Skeletal muscle cell (primary cell): Measurements from ENCODE around the gene PLXNA2.

Experiments
- DNase-seq: peaks from one replicate; pipeline ENCODE4 v3.0.0-alpha.2; 2010; ENCODE audit warnings: low read depth
- H3K4me3 ChIP-seq: 2 replicates; pipeline ENCODE4 v1.5.1; 2011; ENCODE audit warnings: low read depth, mild to moderate bottlenecking, control low read depth, low read length, moderate library complexity

The PLXNA2 gene

DNA sequence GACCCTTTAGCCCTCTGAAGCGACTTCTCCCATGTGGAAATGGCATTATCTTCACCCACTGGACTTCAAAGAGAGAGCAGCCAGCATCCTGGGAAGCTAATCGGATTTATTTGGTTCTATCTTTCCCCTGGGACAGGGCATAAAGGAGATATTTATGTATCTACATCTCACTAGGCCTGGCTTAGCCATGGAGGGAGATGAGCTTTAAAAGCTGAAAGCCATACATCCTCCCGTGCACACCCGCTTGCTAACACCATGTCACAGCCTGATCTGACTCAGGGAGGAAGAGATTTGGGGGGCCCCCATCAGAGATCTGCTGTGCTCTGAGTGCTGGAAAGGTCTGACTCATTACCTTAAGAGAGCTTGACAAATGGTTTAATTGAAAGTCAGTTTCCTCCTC lies 155.9 kb downstream of the PLXNA2 start:
- H3K4me3 ChIP-seq: no peak overlapping the region
- no peak for DNase-seq

- peak overlapping the region; percentile 5 for H3K4me3 ChIP-seq
These were observed 158.3 kb downstream of the PLXNA2 start for GRCh38 chr1:208085655-208086515.

GRCh38 chr1:208084764-208085163 lies 159.4 kb downstream of the PLXNA2 start:
- H3K4me3 ChIP-seq: no peak overlapping the region
- DNase-seq: no peak

More at GRCh38 chr1:208085655-208086515, 158.3 kb downstream of the PLXNA2 start:
- no peak for DNase-seq

DNA sequence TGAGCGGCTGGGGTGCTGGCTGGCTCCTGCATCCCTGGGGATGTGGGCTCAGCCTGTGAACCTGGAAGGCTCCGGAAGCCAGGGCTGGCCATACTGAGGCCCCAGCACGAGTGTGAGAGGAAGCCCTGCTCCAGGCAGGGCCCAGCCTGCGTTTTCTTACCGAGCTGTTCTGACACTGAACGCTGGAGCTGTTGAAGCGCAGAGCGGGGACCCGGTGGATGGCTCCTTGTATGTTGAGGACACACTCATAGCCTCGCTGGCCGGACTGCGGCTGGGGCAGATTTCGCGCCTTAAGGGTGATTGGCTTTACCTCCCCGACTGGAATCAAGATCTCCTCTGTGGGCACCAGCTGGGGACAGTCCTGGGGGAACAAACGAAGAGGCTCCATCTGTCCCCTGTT lies 160.0 kb downstream of the PLXNA2 start:
- no peak overlapping the region for H3K4me3 ChIP-seq
- DNase-seq: no peak

DNA sequence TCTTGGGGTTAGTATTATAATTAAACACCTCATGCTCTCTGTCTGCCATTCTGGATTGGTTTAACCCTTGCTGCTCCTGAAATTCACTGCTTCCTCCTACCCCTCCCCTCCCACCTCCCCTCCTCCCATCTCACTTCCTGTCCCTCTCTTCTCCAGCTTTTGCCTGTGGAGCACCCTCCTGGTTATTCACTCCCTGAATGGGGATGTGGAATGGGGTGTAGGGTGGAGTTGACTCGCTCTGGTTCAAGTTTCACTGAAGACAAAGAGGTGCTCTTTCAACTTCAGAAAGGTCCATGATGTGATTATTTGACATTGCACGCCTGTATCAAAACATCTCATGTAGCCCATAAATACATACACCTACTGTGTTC lies 160.5 kb downstream of the PLXNA2 start:
- H3K4me3 ChIP-seq: no peak overlapping the region
- no peak for DNase-seq

- no peak overlapping the region for H3K4me3 ChIP-seq
- no peak for DNase-seq
These were observed 161.0 kb downstream of the PLXNA2 start for GRCh38 chr1:208083016-208083714.

DNA sequence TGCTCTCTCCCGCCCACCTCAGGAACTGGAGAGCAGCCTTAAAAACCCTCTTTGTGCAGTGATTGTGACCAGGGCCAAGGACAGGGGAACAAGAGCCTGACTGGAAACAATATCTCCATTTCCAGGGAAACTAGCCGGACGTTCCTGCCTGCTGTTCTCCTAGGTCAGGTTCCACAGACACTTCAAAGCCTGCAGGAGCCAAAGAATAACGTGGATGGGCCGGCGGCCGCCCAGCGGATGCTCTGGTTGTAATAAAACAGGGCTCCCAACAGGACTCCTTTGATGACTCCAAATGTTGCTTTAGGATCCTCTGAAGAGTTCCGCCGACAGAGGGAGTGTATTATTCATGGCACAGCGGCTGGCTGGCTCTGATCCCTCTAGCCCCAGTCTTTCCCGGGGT lies 162.2 kb downstream of the PLXNA2 start:
- H3K4me3 ChIP-seq: no peak overlapping the region
- DNase-seq: no peak

DNA sequence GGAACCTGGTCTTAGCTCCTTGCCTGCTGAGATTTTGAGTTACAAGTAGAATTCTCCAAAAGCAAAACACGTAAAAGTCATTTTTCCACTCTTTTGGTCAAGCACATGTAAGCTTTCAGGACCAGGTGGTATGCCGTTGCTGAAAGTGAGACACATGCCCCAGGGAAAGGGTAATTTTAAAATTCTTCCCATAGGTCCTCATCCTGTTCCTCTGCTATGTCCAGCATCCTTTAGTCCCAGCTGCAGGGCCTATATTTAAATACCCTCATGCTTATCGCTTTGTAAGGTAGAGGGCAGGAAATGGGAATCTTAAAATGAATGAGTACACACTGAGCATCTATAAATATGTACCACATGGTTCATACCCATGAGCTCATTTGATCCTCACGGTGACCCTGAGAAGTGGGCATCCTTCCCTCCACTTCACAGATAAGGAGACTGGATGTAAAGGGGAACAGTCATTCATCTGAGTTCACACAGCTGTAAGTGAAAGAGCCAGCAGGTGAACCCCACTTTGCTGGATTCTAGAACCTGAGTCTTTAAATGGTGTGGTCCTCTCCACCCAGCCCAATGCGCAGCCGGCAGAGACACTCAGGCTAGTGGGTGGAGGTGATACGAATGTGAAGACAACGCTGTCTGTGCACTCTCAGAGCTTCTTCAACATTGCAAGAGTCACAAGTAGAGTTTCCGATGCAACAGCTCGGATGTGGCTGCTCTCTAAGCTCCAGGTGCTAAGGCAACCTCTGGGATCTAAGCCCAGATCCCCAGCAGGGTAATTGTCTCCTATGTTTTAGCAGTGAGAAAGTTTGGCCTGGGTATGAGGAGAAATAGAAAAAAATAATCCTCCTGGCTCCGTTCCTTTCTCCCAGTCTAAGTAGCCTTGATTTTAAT lies 163.5 kb downstream of the PLXNA2 start:
- no peak overlapping the region for H3K4me3 ChIP-seq
- no peak for DNase-seq

- H3K4me3 ChIP-seq: no peak overlapping the region
- DNase-seq: no peak
These were observed 165.0 kb downstream of the PLXNA2 start for GRCh38 chr1:208079161-208079560.

GRCh38 chr1:208078752-208079151 lies 165.4 kb downstream of the PLXNA2 start:
- H3K4me3 ChIP-seq: no peak overlapping the region
- DNase-seq: no peak

DNA sequence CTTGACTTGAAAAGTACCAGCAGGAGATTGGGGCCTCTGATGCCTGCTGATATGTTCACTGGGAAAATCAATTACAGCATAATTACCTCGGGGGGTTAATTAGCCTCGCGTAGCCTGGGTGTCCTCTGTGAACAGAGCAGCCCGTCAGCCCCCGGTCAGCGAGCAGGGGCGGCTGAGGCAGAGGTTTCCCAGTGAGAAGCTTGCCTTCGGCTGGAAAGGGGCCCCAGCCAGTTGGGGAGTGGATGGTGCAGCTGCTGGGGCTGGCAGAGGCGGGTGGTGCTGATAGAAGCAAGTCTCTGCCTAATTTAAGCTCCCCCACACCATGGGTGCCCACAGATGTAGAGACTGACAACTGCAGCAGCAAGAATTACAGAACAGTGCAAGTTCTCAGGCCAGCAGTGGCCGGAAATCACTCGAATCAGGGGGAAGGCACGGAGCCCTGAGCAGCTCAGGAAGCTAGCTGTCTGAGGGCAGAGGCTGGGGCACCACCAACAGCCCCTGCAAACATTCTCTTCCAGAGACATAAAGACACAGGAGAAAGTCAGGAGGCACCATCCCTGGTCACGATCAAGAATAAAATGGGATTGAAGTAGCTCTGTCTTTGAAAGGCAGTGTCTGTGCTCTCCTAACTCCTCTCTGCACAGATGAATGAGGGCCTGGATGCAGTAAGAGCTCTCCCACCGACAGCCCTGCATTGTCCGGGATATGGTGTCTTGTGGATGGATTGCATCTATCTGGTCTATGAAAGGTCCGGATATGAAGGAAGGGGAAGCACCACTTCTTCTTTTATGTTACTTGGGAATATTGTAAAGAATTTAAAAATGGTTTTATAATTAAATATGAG lies 166.7 kb downstream of the PLXNA2 start:
- DNase-seq: no peak
- no peak overlapping the region for H3K4me3 ChIP-seq

- DNase-seq: no peak
- H3K4me3 ChIP-seq: no peak overlapping the region
These were observed 169.8 kb downstream of the PLXNA2 start for GRCh38 chr1:208074353-208074752.

DNA sequence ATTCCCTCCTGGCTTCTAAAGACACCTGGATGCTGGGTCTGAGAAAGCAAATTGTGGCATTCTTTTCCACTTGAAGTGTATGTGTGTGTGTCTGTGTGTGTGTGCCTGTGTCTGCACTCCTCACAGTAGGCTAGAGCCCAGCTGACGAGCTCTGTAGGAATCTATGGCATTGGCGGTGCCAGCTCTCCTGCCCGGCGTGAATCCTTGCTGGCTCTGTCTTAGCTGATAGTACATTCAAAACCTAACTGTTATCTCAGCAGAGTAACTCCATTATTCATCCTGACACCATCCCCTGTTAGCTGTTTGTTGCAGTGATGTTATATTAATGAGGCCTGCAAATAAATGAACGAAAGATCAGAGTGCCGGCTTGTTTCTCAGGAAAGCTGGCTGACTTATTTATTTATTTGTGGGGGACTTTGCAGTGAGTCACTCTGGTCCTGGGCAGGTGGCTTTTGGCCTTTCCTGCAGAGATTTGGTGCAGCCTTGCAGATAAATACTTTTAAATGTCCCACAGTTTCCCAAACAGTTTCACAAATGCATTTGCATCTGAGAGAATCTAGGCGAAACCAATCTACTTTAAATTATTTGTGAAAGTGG lies 172.7 kb downstream of the PLXNA2 start:
- H3K4me3 ChIP-seq: no peak overlapping the region
- DNase-seq: no peak

GRCh38 chr1:208069908-208070307 lies 174.3 kb downstream of the PLXNA2 start:
- H3K4me3 ChIP-seq: no peak overlapping the region
- DNase-seq: no peak

DNA sequence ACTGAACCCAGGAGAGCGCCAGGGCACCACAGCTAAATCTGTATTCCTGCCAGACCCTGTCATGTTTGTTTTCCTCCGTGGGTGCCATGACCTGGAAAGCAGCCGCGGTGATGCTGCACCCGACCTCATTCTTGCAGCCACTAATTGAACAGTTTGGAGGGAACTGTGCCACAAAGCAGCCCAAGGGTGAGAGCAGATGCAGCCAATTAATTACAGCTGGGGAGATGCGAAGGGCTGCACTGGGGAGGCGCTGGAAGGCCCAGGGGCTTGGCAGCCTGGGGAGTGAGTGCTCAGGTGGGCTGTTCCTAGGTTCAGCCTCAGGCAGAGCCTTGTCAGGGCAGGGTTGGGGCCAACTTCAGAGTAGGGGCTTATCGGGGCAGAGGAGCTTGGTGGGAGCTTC lies 174.9 kb downstream of the PLXNA2 start:
- H3K4me3 ChIP-seq: no peak overlapping the region
- DNase-seq: no peak

DNA sequence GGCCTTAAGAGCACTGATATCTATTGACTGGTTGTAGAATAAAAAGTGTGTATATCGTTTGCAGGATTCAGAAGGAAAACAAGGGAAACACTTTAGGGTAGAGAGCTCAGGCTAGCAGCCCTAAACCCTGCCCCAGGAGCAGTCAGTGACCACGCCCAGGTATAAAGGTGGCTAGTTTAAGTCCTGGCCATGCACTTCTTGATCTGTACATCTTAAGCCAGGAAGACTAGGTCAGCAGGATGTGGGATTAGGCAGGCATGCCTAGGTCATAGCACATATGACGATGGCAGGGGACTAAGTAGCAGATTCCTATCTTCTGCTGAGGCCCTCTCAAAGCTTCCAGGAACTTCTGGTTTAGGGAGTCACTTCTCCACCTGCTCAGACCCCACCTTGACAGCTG lies 175.3 kb downstream of the PLXNA2 start:
- no peak for DNase-seq
- H3K4me3 ChIP-seq: no peak overlapping the region

DNA sequence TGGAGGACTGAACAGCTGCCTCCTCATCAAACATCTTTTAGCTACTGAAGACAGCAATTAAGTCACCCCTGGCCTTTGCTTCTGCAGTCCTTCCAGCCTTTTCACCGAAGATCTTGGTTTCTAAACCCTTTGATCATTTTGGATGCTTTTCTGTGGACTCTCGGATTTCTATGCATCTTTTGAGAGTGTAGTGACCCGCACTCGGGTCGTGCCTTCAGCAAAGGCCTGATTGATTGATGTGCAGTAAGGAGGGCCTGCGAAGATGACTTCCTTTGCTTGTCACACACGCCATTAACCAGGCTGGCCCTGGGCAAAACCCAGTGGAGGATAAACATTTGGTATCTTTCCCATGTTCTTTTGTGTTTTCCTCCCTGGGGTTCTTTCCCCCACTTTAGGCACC lies 175.8 kb downstream of the PLXNA2 start:
- no peak for DNase-seq
- H3K4me3 ChIP-seq: no peak overlapping the region

DNA sequence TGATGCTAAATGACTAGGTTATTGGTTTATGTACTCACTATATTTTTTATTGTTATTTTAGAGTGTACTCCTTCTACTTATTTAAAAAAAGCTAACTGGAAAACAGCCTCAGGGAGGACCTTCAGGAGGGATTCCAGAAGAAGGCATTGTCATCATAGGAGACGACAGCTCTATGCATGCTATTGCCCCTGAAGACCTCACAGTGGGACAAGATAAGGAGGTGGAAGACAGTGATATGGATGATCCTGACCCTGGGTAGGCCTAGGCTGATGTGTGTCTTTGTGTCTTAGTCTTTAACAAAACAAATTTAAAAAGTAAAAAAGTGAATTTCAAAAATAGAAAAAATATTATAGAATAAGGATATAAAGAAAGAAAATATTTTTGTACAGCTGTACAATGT lies 177.6 kb downstream of the PLXNA2 start:
- DNase-seq: no peak
- no peak overlapping the region for H3K4me3 ChIP-seq

- DNase-seq: peak; percentile 54
- no peak overlapping the region for H3K4me3 ChIP-seq
These were observed 178.3 kb downstream of the PLXNA2 start for GRCh38 chr1:208065862-208066261.
